SK-N-SH (cell line): Measurements from ENCODE around the gene LRRC72. TPM values are rescaled to one million over a fixed set of nuclear protein-coding genes. Genes with fewer than 3 reads are reported as not detected.

Source experiments
- CTCF ChIA-PET: fragments of 300-600, 350-600 bp; formaldehyde crosslinking; extraction: SDS; loops from one replicate; lab custom pipeline; 2021; lab: Yijun Ruan, JAX
- POLR2A ChIA-PET: fragments of 350-600 bp; sonication (Branson Sonifier 250); formaldehyde crosslinking; extraction: SDS; loops from one replicate; lab custom pipeline; 2020; ENCODE audit warnings: antibody characterized with exemption, inconsistent platforms; lab: Yijun Ruan, JAX
- DNase-seq: peaks from one replicate; pipeline ENCODE4 v3.0.0; 2012
- H2AFZ ChIP-seq: fragments of 200-600 bp; sonication (generic); 2 replicates; pipeline ENCODE4 v1.8.1; 2016; ENCODE audit warnings: antibody characterized with exemption, mild to moderate bottlenecking, low read depth
- H3F3A ChIP-seq: fragments of 200-600 bp; sonication (generic); replicated peaks from 2 replicates; pipeline ENCODE3; 2016; ENCODE audit warnings: antibody characterized with exemption, mild to moderate bottlenecking; ENCODE audit not compliant: insufficient read depth
- H3K27ac ChIP-seq, 2 experiments: fragments of 200-500 bp in 1 of 2; fragments of 200-600 bp in 1 of 2; sonication (Bioruptor generic) in 1 of 2; sonication (generic), shearing (Covaris generic) in 1 of 2; 2 replicates each; pipeline versions ENCODE4 v1.5.1 to v1.6.1; 2014 to 2016; ENCODE audit warnings: low read depth in 2 of 2, inconsistent platforms in 1 of 2, low read length in 1 of 2, mild to moderate bottlenecking in 1 of 2, mixed read lengths in 1 of 2
- H3K27me3 ChIP-seq: fragments of 200-600 bp; sonication (generic), shearing (Covaris generic); 2 replicates; pipeline ENCODE4 v1.6.1; 2016; ENCODE audit warnings: mixed run types; ENCODE audit not compliant: insufficient read depth
- H3K36me3 ChIP-seq, 2 experiments: fragments of 200-500 bp in 1 of 2; fragments of 200-600 bp in 1 of 2; sonication (Bioruptor generic) in 1 of 2; sonication (generic) in 1 of 2; replicated peaks in 1 of 2; 2 replicates each; pipeline versions ENCODE3 to v1.5.1; 2014 to 2016; ENCODE audit warnings: low read length in 1 of 2, mild to moderate bottlenecking in 1 of 2; ENCODE audit not compliant: insufficient read depth in 2 of 2, control insufficient read depth in 1 of 2
- H3K4me1 ChIP-seq, 2 experiments: fragments of 200-500 bp in 1 of 2; fragments of 200-600 bp in 1 of 2; sonication (Bioruptor generic) in 1 of 2; sonication (generic), shearing (Covaris generic) in 1 of 2; 2 replicates each; pipeline versions ENCODE4 v1.5.1 to v1.6.1; 2014 to 2016; ENCODE audit warnings: low read depth in 1 of 2, low read length in 1 of 2, mixed run types in 1 of 2; ENCODE audit not compliant: insufficient read depth in 2 of 2, control insufficient read depth in 1 of 2
- H3K4me2 ChIP-seq: fragments of 200-600 bp; sonication (generic), shearing (Covaris generic); 2 replicates; pipeline ENCODE4 v1.6.1; 2017; ENCODE audit warnings: mixed run types
- H3K4me3 ChIP-seq, 2 experiments: fragments of 200-500 bp in 1 of 2; fragments of 200-600 bp in 1 of 2; sonication (Bioruptor generic) in 1 of 2; sonication (generic), shearing (Covaris generic) in 1 of 2; 2 replicates each; pipeline versions ENCODE4 v1.5.1 to v1.8.1; 2014 to 2016; ENCODE audit warnings: low read depth in 2 of 2, inconsistent platforms in 1 of 2, low read length in 1 of 2, mild to moderate bottlenecking in 1 of 2, mixed read lengths in 1 of 2, moderate library complexity in 1 of 2
- H3K79me2 ChIP-seq: fragments of 200-600 bp; sonication (generic); 2 replicates; pipeline ENCODE4 v1.8.1; 2017; ENCODE audit warnings: mild to moderate bottlenecking; ENCODE audit not compliant: insufficient read depth
- H3K9ac ChIP-seq: fragments of 200-600 bp; sonication (generic); 2 replicates; pipeline ENCODE4 v1.6.1; 2017; ENCODE audit warnings: mixed run types
- H3K9me2 ChIP-seq: fragments of 200-600 bp; sonication (generic); 2 replicates; pipeline ENCODE4 v1.6.1; 2017; ENCODE audit warnings: mixed run types
- H3K9me3 ChIP-seq: fragments of 200-600 bp; sonication (generic); 2 replicates; pipeline ENCODE4 v1.6.1; 2017; ENCODE audit warnings: mixed run types, mild to moderate bottlenecking, moderate library complexity
- H4K20me1 ChIP-seq: fragments of 200-600 bp; sonication (generic); 2 replicates; pipeline ENCODE4 v1.6.1; 2017; ENCODE audit warnings: mild to moderate bottlenecking, mixed run types; ENCODE audit not compliant: insufficient read depth
- CTCF ChIP-seq: fragments of 200-600 bp; sonication (generic); IDR thresholded peaks from 2 replicates; pipeline ENCODE4 v1.6.1; 2017; ENCODE audit warnings: antibody characterized with exemption, mild to moderate bottlenecking, moderate library complexity
- ELF1 ChIP-seq: IDR thresholded peaks from 2 replicates; pipeline ENCODE4 v1.4.0; 2012
- EZH2phosphoT487 ChIP-seq: fragments of 200-600 bp; sonication (generic); IDR thresholded peaks from 2 replicates; pipeline ENCODE4 v1.6.1; 2017; ENCODE audit warnings: low read depth, mixed run types, mild to moderate bottlenecking, antibody characterized with exemption, moderate library complexity, borderline replicate concordance
- GABPA ChIP-seq: IDR thresholded peaks from 2 replicates; pipeline ENCODE4 v1.4.0; 2012; ENCODE audit warnings: low read depth, mild to moderate bottlenecking
- JUND ChIP-seq: IDR thresholded peaks from 2 replicates; pipeline ENCODE4 v1.4.0; 2012
- MEF2A ChIP-seq: IDR thresholded peaks from 2 replicates; pipeline ENCODE4 v1.4.0; 2012; ENCODE audit warnings: low read depth, borderline replicate concordance
- MXI1 ChIP-seq: IDR thresholded peaks from 2 replicates; pipeline ENCODE4 v1.6.1; 2012; ENCODE audit warnings: mild to moderate bottlenecking, low read depth, low read length, improper control_type of control experiment
- PBX3 ChIP-seq: IDR thresholded peaks from 2 replicates; pipeline ENCODE4; 2012
- POLR2AphosphoS5 ChIP-seq: IDR thresholded peaks from 2 replicates; pipeline ENCODE4 v1.6.1; 2012; ENCODE audit warnings: low read depth, low read length
- RCOR1 ChIP-seq: fragments of 150-350 bp; IDR thresholded peaks from 2 replicates; pipeline ENCODE4 v1.6.1; 2017; ENCODE audit warnings: antibody characterized with exemption, low read length
- REST ChIP-seq: IDR thresholded peaks from 2 replicates; pipeline ENCODE4 v1.6.1; 2012; ENCODE audit warnings: mild to moderate bottlenecking, low read depth, low read length, moderate library complexity
- RFX5 ChIP-seq: IDR thresholded peaks from 2 replicates; pipeline ENCODE4 v1.6.1; 2012; ENCODE audit warnings: mild to moderate bottlenecking, improper control_type of control experiment, low read length
- SIN3A ChIP-seq: IDR thresholded peaks from 2 replicates; pipeline ENCODE4 v1.6.1; 2012; ENCODE audit warnings: low read depth, mild to moderate bottlenecking, low read length, moderate library complexity, borderline replicate concordance
- TAF1 ChIP-seq: IDR thresholded peaks from 2 replicates; pipeline ENCODE4 v1.6.1; 2012; ENCODE audit warnings: low read depth, mild to moderate bottlenecking, low read length, moderate library complexity, borderline replicate concordance
- TEAD4 ChIP-seq: IDR thresholded peaks from 2 replicates; pipeline ENCODE4 v1.4.0; 2012; ENCODE audit warnings: mild to moderate bottlenecking, borderline replicate concordance; ENCODE audit not compliant: insufficient read depth
- YY1 ChIP-seq: IDR thresholded peaks from 2 replicates; pipeline ENCODE4 v1.4.0; 2012; ENCODE audit warnings: low read depth, mild to moderate bottlenecking
- WGBS: methylation state at CpG from one replicate; pipeline ENCODE4 v1.1.6; 2017; ENCODE audit warnings: low lambda C conversion rate; 5-methylcytosine and 5-hydroxymethylcytosine counted together
- polyA plus RNA-seq, 3 experiments: library from polyadenylated mRNA; depleted of rRNA; stranded (reverse); fragments of >200 nt; gene quantifications; 2 replicates each; pipeline ENCODE4 v1.2.3, GENCODE V29; 2012
- TF ChIP-seq, protein P1 (sequence below): IDR thresholded peaks from 2 replicates; pipeline ENCODE4 v1.4.0; 2012; ENCODE audit warnings: low read depth, borderline replicate concordance
- TF ChIP-seq, protein P2 (sequence below): IDR thresholded peaks from 2 replicates; pipeline ENCODE4 v1.4.0; 2012; ENCODE audit warnings: low read depth

Gene LRRC72
- polyA plus RNA-seq, 1 of the 3 experiments (the other 2 are of a cell fraction) = not detected

DNA sequence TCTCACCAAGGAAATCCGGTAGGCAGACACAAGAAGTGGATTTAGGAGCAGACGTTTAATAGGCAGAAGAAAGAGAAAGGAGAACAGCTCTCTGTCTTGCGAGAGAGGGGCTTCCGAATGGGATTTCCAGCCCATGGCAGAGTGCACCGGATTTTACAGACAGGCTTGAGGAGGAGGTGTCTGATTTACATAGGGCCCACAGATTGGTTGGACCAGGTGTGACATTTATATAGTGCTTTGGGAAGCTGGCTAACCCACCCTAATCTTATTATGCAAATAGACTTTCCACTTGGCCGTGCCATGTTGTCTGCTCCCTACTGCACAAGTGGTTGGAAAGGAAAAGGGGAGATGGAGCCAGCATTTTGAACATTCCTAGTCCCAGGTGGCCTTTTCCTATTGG is 61.2 kb downstream of the LRRC72 start:
- H3K27ac ChIP-seq = no peak overlapping the region
- TF ChIP-seq SIN3A = no peak
- TF ChIP-seq TEAD4 = no peak
- TF ChIP-seq JUND = no peak
- TF ChIP-seq MXI1 = no peak
- TF ChIP-seq YY1 = no peak
- TF ChIP-seq MEF2A = no peak
- no peak for TF ChIP-seq GABPA
- TF ChIP-seq RCOR1 = no peak
- no peak for TF ChIP-seq ELF1
- no peak for TF ChIP-seq PBX3
- no peak for TF ChIP-seq TAF1
- TF ChIP-seq POLR2AphosphoS5 = no peak
- TF ChIP-seq, protein P1, sequence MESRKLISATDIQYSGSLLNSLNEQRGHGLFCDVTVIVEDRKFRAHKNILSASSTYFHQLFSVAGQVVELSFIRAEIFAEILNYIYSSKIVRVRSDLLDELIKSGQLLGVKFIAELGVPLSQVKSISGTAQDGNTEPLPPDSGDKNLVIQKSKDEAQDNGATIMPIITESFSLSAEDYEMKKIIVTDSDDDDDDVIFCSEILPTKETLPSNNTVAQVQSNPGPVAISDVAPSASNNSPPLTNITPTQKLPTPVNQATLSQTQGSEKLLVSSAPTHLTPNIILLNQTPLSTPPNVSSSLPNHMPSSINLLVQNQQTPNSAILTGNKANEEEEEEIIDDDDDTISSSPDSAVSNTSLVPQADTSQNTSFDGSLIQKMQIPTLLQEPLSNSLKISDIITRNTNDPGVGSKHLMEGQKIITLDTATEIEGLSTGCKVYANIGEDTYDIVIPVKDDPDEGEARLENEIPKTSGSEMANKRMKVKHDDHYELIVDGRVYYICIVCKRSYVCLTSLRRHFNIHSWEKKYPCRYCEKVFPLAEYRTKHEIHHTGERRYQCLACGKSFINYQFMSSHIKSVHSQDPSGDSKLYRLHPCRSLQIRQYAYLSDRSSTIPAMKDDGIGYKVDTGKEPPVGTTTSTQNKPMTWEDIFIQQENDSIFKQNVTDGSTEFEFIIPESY = no peak
- no peak for TF ChIP-seq RFX5
- TF ChIP-seq, protein P2, sequence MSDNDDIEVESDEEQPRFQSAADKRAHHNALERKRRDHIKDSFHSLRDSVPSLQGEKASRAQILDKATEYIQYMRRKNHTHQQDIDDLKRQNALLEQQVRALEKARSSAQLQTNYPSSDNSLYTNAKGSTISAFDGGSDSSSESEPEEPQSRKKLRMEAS = no peak
- TF ChIP-seq, all 33 proteins: peak for 0
- 80% methylated on average over 6 of the region's 6 CpGs for WGBS
- Histone ChIP-seq H3K4me3 (no peak overlapping the region), H3K79me2 (no peaks in the 10 kb centered on the region), H2AFZ (no peak overlapping the region), H3K4me1 (peaks cover 4 to 7% of the 10 kb centered on the region in 2 experiments; a peak in 2 of 4 replicates), H3K4me2 (no peak overlapping the region), H3K36me3 (no peaks in the 10 kb centered on the region), H3K27me3 (no peaks in the 10 kb centered on the region), H3K9ac (no peak overlapping the region), H3F3A (no peaks in the 10 kb centered on the region), H3K9me2 (no peaks in the 10 kb centered on the region), H3K9me3 (no peaks in the 10 kb centered on the region), H4K20me1 (no peaks in the 10 kb centered on the region)
- no peak for DNase-seq
- ChIA-PET CTCF (interaction anchor here (0.9 to 2.0 kb wide), 4 partner anchors 10 to 58 kb away, joined by 3 to 8 read pairs (median 4); partner anchors contain the start of genes ANKMY2 and BZW2), POLR2A (no interaction called here)

- H3K9ac ChIP-seq = no peak overlapping the region
- TF ChIP-seq TAF1 (no peak), YY1 (no peak), CTCF (no peak), POLR2AphosphoS5 (no peak), RCOR1 (no peak), EZH2phosphoT487 (no peak), REST (no peak)
- TF ChIP-seq, protein P2 = no peak
These were observed 63.3 kb downstream of the LRRC72 start for GRCh38 chr7:16589881-16590280.

More at GRCh38 chr7:16589881-16590280, 63.3 kb downstream of the LRRC72 start:
- Histone ChIP-seq H3K4me3 (no peak overlapping the region), H3K27ac (no peak overlapping the region), H2AFZ (no peak overlapping the region), H3K79me2 (no peaks in the 10 kb centered on the region), H3K36me3 (no peaks in the 10 kb centered on the region), H4K20me1 (no peaks in the 10 kb centered on the region), H3F3A (peaks cover 3% of the 10 kb centered on the region), H3K4me2 (no peak overlapping the region), H3K9me2 (no peaks in the 10 kb centered on the region), H3K27me3 (no peaks in the 10 kb centered on the region), H3K9me3 (no peaks in the 10 kb centered on the region), H3K4me1 (peaks cover 4 to 12% of the 10 kb centered on the region in 2 experiments; a peak in 2 of 4 replicates)
- POLR2A ChIA-PET = no interaction called here
- WGBS = 81% methylated on average over 2 of the region's 2 CpGs
- DNase-seq = no peak
- CTCF ChIA-PET = no interaction called here
